ENCODE results near the gene LDB3. TPM values are rescaled to one million over a fixed set of nuclear protein-coding genes. Genes with fewer than 3 reads are reported as not detected.

The LDB3 gene
- total RNA-seq, 2 experiments from 2014 or later: 0.07 to 0.09 TPM

GRCh38 chr10:86706401-86706841, 38.1 kb downstream of the LDB3 start:
- no peaks in the 10 kb centered on the region for H3K9me3 Mint-ChIP-seq
- H3K4me1 Mint-ChIP-seq (ENCODE audit: low read depth): peaks cover 10% of the 10 kb centered on the region
- no peak overlapping the region for H3K4me3 Mint-ChIP-seq
- ChIA-PET POLR2A (no interaction called here), CTCF (interaction anchor here (1.0 kb wide), 1 partner anchor 11 kb away, joined by 3 read pairs; no protein-coding TSS in a partner anchor)
- no peaks in the 10 kb centered on the region for H3K36me3 Mint-ChIP-seq (ENCODE audit: low read depth)
- TF ChIP-seq, protein P1, sequence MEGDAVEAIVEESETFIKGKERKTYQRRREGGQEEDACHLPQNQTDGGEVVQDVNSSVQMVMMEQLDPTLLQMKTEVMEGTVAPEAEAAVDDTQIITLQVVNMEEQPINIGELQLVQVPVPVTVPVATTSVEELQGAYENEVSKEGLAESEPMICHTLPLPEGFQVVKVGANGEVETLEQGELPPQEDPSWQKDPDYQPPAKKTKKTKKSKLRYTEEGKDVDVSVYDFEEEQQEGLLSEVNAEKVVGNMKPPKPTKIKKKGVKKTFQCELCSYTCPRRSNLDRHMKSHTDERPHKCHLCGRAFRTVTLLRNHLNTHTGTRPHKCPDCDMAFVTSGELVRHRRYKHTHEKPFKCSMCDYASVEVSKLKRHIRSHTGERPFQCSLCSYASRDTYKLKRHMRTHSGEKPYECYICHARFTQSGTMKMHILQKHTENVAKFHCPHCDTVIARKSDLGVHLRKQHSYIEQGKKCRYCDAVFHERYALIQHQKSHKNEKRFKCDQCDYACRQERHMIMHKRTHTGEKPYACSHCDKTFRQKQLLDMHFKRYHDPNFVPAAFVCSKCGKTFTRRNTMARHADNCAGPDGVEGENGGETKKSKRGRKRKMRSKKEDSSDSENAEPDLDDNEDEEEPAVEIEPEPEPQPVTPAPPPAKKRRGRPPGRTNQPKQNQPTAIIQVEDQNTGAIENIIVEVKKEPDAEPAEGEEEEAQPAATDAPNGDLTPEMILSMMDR (IDR thresholded peaks at IDR 0.05): no peak
- no peaks in the 10 kb centered on the region for H3K27me3 Mint-ChIP-seq
- ATAC-seq: no peak
- no peak for DNase-seq
- H3K27ac Mint-ChIP-seq: no peak overlapping the region
- intact Hi-C loops (cut with micrococcal nuclease): no loop called here

- H3K27ac Mint-ChIP-seq: no peak overlapping the region
- no peak for DNase-seq
- no peaks in the 10 kb centered on the region for H3K9me3 Mint-ChIP-seq
- TF ChIP-seq, protein P1 (IDR thresholded peaks at IDR 0.05): no peak
- no peaks in the 10 kb centered on the region for H3K27me3 Mint-ChIP-seq
- H3K4me1 Mint-ChIP-seq (ENCODE audit: low read depth): peaks cover 10% of the 10 kb centered on the region
- no peaks in the 10 kb centered on the region for H3K36me3 Mint-ChIP-seq (ENCODE audit: low read depth)
- H3K4me3 Mint-ChIP-seq: no peak overlapping the region
- ATAC-seq: no peak
- CTCF ChIA-PET: interaction anchor here (1.0 kb wide), 1 partner anchor 12 kb away, joined by 3 read pairs; no protein-coding TSS in a partner anchor
- intact Hi-C loops (cut with micrococcal nuclease): no loop called here
- POLR2A ChIA-PET: no interaction called here
Measured at GRCh38 chr10:86706977-86707376, 38.7 kb downstream of the LDB3 start.

GRCh38 chr10:86707505-86707904, 39.2 kb downstream of the LDB3 start:
- no peaks in the 10 kb centered on the region for H3K9me3 Mint-ChIP-seq
- H3K36me3 Mint-ChIP-seq (ENCODE audit: low read depth): no peaks in the 10 kb centered on the region
- no peaks in the 10 kb centered on the region for H3K27me3 Mint-ChIP-seq
- DNase-seq: no peak
- H3K4me3 Mint-ChIP-seq: no peak overlapping the region
- ChIA-PET CTCF (interaction anchor here (1.0 kb wide), 1 partner anchor 12 kb away, joined by 3 read pairs; no protein-coding TSS in a partner anchor), POLR2A (no interaction called here)
- H3K4me1 Mint-ChIP-seq (ENCODE audit: low read depth): peaks cover 14% of the 10 kb centered on the region
- intact Hi-C loops (cut with micrococcal nuclease): no loop called here
- no peak overlapping the region for H3K27ac Mint-ChIP-seq
- no peak for ATAC-seq
- TF ChIP-seq, protein P1 (IDR thresholded peaks at IDR 0.05): no peak

DNA sequence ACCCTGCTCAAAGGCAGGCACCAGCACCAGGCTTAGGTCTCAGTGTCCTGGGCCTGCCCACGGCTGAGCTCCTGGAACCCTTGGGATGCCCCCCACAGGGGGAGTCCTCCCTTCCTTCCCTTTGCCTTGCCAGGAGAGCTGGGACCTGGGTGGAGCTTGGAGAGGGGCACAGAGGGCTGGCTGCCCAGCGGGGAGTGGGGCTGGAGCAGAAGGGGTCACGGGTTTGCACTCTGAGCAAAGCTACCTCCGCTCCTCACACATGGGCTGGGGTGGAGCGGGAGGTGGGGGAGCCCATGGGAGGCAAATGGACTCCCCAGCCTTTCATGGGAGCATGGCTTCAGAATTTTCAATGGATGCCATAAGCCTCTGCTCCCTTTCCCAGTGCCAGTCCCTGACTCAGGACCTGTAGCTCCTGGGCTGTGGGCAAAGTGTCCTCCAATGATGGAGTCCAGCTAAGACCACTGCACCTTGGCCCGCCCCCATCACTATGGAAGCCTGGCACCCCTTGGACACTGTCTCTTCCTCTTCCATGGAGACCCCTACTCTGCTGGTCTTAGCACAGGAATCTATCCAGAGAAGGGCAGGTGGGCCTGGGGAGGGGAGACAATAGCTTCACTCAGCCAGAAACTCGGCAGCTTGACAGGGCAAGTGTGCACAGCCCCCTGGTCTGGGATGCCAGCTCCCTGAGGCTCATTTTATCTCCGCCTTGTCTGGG, 39.9 kb downstream of the LDB3 start:
- H3K27me3 Mint-ChIP-seq: no peaks in the 10 kb centered on the region
- no peaks in the 10 kb centered on the region for H3K9me3 Mint-ChIP-seq
- no peak overlapping the region for H3K27ac Mint-ChIP-seq
- ChIA-PET CTCF (no interaction called here), POLR2A (no interaction called here)
- TF ChIP-seq, protein P1 (IDR thresholded peaks at IDR 0.05): no peak
- ATAC-seq (no peak), DNase-seq (no peak)
- H3K36me3 Mint-ChIP-seq (ENCODE audit: low read depth): no peaks in the 10 kb centered on the region
- intact Hi-C loops (cut with micrococcal nuclease): no loop called here
- no peak overlapping the region for H3K4me3 Mint-ChIP-seq
- H3K4me1 Mint-ChIP-seq (ENCODE audit: low read depth): peaks cover 14% of the 10 kb centered on the region

GRCh38 chr10:86708783-86709380, 40.6 kb downstream of the LDB3 start:
- CTCF ChIA-PET: no interaction called here

More at GRCh38 chr10:86708783-86709380, 40.6 kb downstream of the LDB3 start:
- no peaks in the 10 kb centered on the region for H3K27me3 Mint-ChIP-seq
- intact Hi-C loops (cut with micrococcal nuclease): no loop called here
- no peak overlapping the region for H3K4me3 Mint-ChIP-seq
- POLR2A ChIA-PET: no interaction called here
- H3K4me1 Mint-ChIP-seq (ENCODE audit: low read depth): peaks cover 14% of the 10 kb centered on the region
- no peaks in the 10 kb centered on the region for H3K36me3 Mint-ChIP-seq (ENCODE audit: low read depth)
- no peak overlapping the region for H3K27ac Mint-ChIP-seq
- no peak for ATAC-seq
- no peaks in the 10 kb centered on the region for H3K9me3 Mint-ChIP-seq
- TF ChIP-seq, protein P1 (IDR thresholded peaks at IDR 0.05): no peak
- DNase-seq: no peak

Data from activated CD8-positive, alpha-beta T cell treated with anti-CD3 and anti-CD28 coated beads for 36 hours (primary cell).